Neural progenitor cell (in vitro differentiated cells): ENCODE measurements around the gene PNPLA3. TPM values are rescaled to one million over a fixed set of nuclear protein-coding genes. Genes with fewer than 3 reads are reported as not detected.

ENCODE experiments used
- DNase-seq: peaks from one replicate; pipeline ENCODE4 v3.0.0-alpha.2; 2016; ENCODE audit warnings: low spot score
- H2AFZ ChIP-seq: fragments of 200-600 bp; sonication (generic); replicated peaks from 2 replicates; pipeline ENCODE4 v1.6.1; 2016; ENCODE audit warnings: antibody characterized with exemption
- H3F3A ChIP-seq: fragments of 200-600 bp; sonication (generic); 2 replicates; pipeline ENCODE4 v1.6.1; 2016; ENCODE audit warnings: antibody characterized with exemption, low read depth
- H3K27ac ChIP-seq: fragments of 200-600 bp; sonication (generic); 2 replicates; pipeline ENCODE4 v1.5.1; 2016; ENCODE audit warnings: mild to moderate bottlenecking
- H3K27me3 ChIP-seq: fragments of 200-600 bp; sonication (generic); 2 replicates; pipeline ENCODE4 v1.6.1; 2016; ENCODE audit warnings: mild to moderate bottlenecking, moderate library complexity
- H3K36me3 ChIP-seq: fragments of 200-600 bp; sonication (generic); 2 replicates; pipeline ENCODE4 v1.5.1; 2016
- H3K4me1 ChIP-seq: fragments of 200-600 bp; sonication (generic); 2 replicates; pipeline ENCODE4 v1.6.1; 2016; ENCODE audit warnings: mixed run types
- H3K4me2 ChIP-seq: fragments of 200-600 bp; sonication (generic); 2 replicates; pipeline ENCODE4 v1.6.1; 2016
- H3K4me3 ChIP-seq: fragments of 200-600 bp; sonication (generic); 2 replicates; pipeline ENCODE4 v1.5.1; 2016
- H3K79me2 ChIP-seq: fragments of 200-600 bp; sonication (generic); 2 replicates; pipeline ENCODE4 v1.6.1; 2016; ENCODE audit warnings: low read depth
- H3K9ac ChIP-seq: fragments of 200-600 bp; sonication (generic); 2 replicates; pipeline ENCODE4 v1.6.1; 2016
- H3K9me3 ChIP-seq: fragments of 200-600 bp; sonication (generic); 2 replicates; pipeline ENCODE4 v1.5.1; 2016; ENCODE audit warnings: low read depth
- H4K20me1 ChIP-seq: fragments of 200-600 bp; sonication (generic); 2 replicates; pipeline ENCODE4 v1.6.1; 2016; ENCODE audit warnings: low read depth
- H3K27ac Mint-ChIP-seq: 3 replicates; pipeline ENCODE4 v1.8.0; 2021; ENCODE audit warnings: mixed read lengths
- H3K27me3 Mint-ChIP-seq: 2 replicates; pipeline ENCODE4 v1.8.0; 2022; ENCODE audit warnings: low read depth, mild to moderate bottlenecking, inconsistent platforms, moderate library complexity, mixed read lengths; ENCODE audit not compliant: insufficient read depth
- H3K36me3 Mint-ChIP-seq: 3 replicates; pipeline ENCODE4 v1.8.0; 2021; ENCODE audit warnings: mixed read lengths
- H3K4me1 Mint-ChIP-seq: 3 replicates; pipeline ENCODE4 v1.8.0; 2021; ENCODE audit warnings: mixed read lengths
- H3K4me3 Mint-ChIP-seq: 3 replicates; pipeline ENCODE4 v1.8.0; 2021; ENCODE audit warnings: mild to moderate bottlenecking, moderate library complexity, mixed read lengths
- H3K9me3 Mint-ChIP-seq: 3 replicates; pipeline ENCODE4 v1.8.0; 2020; ENCODE audit warnings: mixed read lengths
- EZH2 ChIP-seq: fragments of 200-600 bp; sonication (generic); IDR thresholded peaks from 2 replicates; pipeline ENCODE4 v1.6.1; 2017; ENCODE audit warnings: antibody characterized with exemption, mild to moderate bottlenecking, moderate library complexity
- EZH2phosphoT487 ChIP-seq: fragments of 200-600 bp; sonication (generic); IDR thresholded peaks from 2 replicates; pipeline ENCODE4 v1.6.1; 2017; ENCODE audit warnings: antibody characterized with exemption
- total RNA-seq: library from RNA; depleted of rRNA; stranded (reverse); fragments of >200 nt; gene quantifications from 2 replicates; pipeline ENCODE4 v1.2.3, GENCODE V29; 2015; ENCODE audit warnings: low replicate concordance
- TF ChIP-seq, protein P1 (sequence below): fragments of 200-600 bp; sonication (generic); IDR thresholded peaks from 2 replicates; pipeline ENCODE4 v1.5.1; 2017; ENCODE audit warnings: antibody characterized with exemption, mild to moderate bottlenecking

Gene PNPLA3
- total RNA-seq, 1 donor from 2014 or later = 4.8 TPM

DNA sequence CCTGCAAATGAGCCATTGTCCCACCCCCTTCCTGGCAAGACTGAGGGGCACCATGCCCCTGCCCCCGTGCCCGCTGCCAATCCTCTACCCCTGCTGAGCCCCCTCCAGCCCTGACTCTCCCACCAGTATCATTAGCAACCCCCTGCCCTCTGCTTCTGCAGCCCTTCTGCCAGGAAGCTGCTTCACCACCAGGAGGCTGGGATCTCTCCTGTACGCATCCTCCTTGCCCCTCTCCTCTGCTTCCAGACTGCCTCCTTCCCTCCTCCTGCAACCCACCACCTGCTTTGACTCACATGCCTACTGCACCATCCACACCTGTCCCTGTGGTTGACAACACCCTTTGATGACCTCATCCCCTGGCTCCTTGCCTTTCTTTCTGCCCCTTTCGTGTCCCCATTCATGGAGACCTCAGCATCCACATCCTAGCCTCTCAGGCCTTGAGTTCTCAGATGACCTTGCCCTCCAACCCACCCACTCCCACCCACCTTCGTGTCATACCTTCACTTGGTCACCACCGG, 13.4 kb upstream of the PNPLA3 start:
- H3K27me3 Mint-ChIP-seq = peaks cover 19% of the 10 kb centered on the region
- no peak overlapping the region for H3K9ac ChIP-seq

DNA sequence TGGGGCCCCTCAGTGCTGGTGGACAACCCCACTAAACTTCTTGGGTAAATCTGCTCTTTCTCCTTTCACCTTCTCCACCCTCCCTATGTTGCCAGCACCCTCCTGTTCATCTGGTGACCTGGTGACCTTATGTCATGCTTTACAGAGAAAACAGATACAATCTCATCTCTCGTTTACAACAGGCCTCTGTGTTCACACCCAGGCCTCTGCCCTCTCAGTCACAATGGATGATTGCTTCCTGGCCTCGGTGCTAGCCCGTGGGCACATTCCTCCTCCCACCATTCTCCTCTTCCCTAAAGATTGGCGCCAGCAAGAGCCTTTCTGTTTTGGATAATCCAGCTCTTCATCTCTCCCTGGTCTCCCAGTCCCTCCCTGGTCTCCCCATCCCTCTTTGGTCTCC, 12.3 kb upstream of the PNPLA3 start:
- Histone ChIP-seq H3K27me3 (no peaks in the 10 kb centered on the region), H2AFZ (no peak overlapping the region), H3K79me2 (no peaks in the 10 kb centered on the region), H3K27ac (no peak overlapping the region), H3K4me1 (no peaks in the 10 kb centered on the region), H3K9me3 (no peaks in the 10 kb centered on the region), H3K36me3 (no peaks in the 10 kb centered on the region), H3F3A (no peaks in the 10 kb centered on the region), H3K9ac (no peak overlapping the region), H3K4me3 (no peak overlapping the region), H3K4me2 (no peak overlapping the region), H4K20me1 (no peaks in the 10 kb centered on the region)
- peaks cover 17% of the 10 kb centered on the region for H3K27me3 Mint-ChIP-seq
- TF ChIP-seq, protein P1, sequence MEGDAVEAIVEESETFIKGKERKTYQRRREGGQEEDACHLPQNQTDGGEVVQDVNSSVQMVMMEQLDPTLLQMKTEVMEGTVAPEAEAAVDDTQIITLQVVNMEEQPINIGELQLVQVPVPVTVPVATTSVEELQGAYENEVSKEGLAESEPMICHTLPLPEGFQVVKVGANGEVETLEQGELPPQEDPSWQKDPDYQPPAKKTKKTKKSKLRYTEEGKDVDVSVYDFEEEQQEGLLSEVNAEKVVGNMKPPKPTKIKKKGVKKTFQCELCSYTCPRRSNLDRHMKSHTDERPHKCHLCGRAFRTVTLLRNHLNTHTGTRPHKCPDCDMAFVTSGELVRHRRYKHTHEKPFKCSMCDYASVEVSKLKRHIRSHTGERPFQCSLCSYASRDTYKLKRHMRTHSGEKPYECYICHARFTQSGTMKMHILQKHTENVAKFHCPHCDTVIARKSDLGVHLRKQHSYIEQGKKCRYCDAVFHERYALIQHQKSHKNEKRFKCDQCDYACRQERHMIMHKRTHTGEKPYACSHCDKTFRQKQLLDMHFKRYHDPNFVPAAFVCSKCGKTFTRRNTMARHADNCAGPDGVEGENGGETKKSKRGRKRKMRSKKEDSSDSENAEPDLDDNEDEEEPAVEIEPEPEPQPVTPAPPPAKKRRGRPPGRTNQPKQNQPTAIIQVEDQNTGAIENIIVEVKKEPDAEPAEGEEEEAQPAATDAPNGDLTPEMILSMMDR = no peak
- TF ChIP-seq EZH2phosphoT487 = no peak
- TF ChIP-seq EZH2 = no peak
- DNase-seq = no peak
- no peak overlapping the region for H3K27ac Mint-ChIP-seq
- H3K4me3 Mint-ChIP-seq = no peak overlapping the region
- H3K4me1 Mint-ChIP-seq = peaks cover 3% of the 10 kb centered on the region
- H3K9me3 Mint-ChIP-seq = peaks cover 4% of the 10 kb centered on the region
- H3K36me3 Mint-ChIP-seq = no peaks in the 10 kb centered on the region

More for the DNA sequence above, 13.4 kb upstream of the PNPLA3 start:
- Histone ChIP-seq H4K20me1 (no peaks in the 10 kb centered on the region), H3K4me2 (no peak overlapping the region), H3K27ac (no peak overlapping the region), H3K9me3 (no peaks in the 10 kb centered on the region), H3K36me3 (no peaks in the 10 kb centered on the region), H3K79me2 (no peaks in the 10 kb centered on the region), H3K4me1 (no peaks in the 10 kb centered on the region), H3F3A (no peaks in the 10 kb centered on the region), H3K27me3 (no peaks in the 10 kb centered on the region), H3K4me3 (no peak overlapping the region), H2AFZ (no peak overlapping the region)
- no peak for TF ChIP-seq EZH2phosphoT487
- no peak for TF ChIP-seq EZH2
- TF ChIP-seq, protein P1 = no peak
- peaks cover 9% of the 10 kb centered on the region for H3K4me1 Mint-ChIP-seq
- no peak overlapping the region for H3K27ac Mint-ChIP-seq
- no peak overlapping the region for H3K4me3 Mint-ChIP-seq
- H3K9me3 Mint-ChIP-seq = peaks cover 4% of the 10 kb centered on the region
- H3K36me3 Mint-ChIP-seq = no peaks in the 10 kb centered on the region
- DNase-seq = no peak

DNA sequence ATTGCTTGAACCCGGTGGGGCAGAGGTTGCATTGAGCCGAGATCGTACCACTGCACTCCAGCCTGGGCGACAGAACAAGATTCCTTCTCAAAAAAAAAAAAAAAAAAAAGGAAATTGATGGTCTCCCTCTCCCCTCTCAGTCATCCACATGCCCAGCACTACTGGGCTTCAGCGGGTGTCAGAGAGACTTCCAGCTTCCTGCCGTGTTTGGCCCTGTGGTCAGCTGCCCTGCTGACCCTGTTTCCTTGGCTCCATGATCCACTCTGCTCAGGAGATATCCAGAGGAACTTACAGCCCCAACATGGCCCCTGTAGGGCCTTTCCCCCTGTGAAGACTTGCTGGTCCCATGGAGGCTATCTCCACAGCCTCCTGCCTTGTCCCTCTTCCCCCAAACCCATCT, 6.1 kb upstream of the PNPLA3 start:
- H3K27ac Mint-ChIP-seq = no peak overlapping the region
- Histone ChIP-seq H3K4me1 (no peaks in the 10 kb centered on the region), H3K4me2 (no peak overlapping the region), H3K27ac (no peak overlapping the region), H3K79me2 (no peaks in the 10 kb centered on the region), H4K20me1 (no peaks in the 10 kb centered on the region), H3K9ac (no peak overlapping the region), H3F3A (no peaks in the 10 kb centered on the region), H3K4me3 (no peak overlapping the region), H3K27me3 (peaks cover 13% of the 10 kb centered on the region), H2AFZ (no peak overlapping the region), H3K36me3 (no peaks in the 10 kb centered on the region), H3K9me3 (no peaks in the 10 kb centered on the region)
- no peak for DNase-seq
- H3K9me3 Mint-ChIP-seq = peaks cover 4% of the 10 kb centered on the region
- peaks cover 18% of the 10 kb centered on the region for H3K27me3 Mint-ChIP-seq
- H3K4me3 Mint-ChIP-seq = no peak overlapping the region
- H3K4me1 Mint-ChIP-seq = peaks cover 8% of the 10 kb centered on the region
- TF ChIP-seq, protein P1 = no peak
- TF ChIP-seq EZH2phosphoT487 (no peak), EZH2 (no peak)
- H3K36me3 Mint-ChIP-seq = no peaks in the 10 kb centered on the region
